ENCODE measurements around the gene ZFYVE28. TPM values are rescaled to one million over a fixed set of nuclear protein-coding genes. Genes with fewer than 3 reads are reported as not detected.

The ZFYVE28 gene
- total RNA-seq, 1 donor from 2014 or later, result 3.6 TPM

DNA sequence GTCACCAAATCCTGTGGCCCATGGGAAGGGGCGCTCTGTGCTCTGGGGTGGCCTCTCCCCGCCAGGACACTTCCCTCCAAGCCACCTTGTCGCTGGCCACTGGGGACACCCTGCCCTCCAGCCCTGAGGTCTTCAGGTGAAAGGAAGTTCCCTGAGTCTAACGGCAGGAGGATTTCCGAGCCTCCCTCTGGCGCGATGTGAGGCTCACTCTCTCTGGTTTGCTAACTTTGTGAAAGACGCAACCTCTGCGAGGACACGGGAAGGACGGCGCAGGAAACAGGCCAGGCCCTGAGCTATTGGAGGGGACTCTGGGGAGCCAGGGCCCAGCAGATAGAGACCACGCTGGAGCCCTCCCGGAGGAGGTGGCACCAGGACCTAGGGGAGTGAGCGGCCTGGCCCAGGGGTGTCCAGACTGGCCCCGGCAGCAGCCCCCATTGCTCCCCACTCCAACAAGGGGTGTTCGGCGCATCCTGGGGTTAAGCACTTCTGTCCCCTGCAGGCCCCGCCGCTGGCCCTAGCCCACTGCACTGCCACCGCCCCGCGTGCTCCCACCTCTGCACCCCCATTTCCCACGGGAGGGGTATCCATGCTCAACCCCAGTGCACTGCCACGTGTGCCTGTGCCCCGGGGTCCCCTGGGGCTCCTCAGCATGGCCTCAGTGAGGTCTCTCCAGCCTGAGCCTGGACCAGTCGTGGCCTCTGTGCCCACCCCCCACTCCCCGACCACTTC, 84.4 kb downstream of the ZFYVE28 start:
- no peak overlapping the region for H3K4me3 Mint-ChIP-seq
- TF ChIP-seq, protein P1, sequence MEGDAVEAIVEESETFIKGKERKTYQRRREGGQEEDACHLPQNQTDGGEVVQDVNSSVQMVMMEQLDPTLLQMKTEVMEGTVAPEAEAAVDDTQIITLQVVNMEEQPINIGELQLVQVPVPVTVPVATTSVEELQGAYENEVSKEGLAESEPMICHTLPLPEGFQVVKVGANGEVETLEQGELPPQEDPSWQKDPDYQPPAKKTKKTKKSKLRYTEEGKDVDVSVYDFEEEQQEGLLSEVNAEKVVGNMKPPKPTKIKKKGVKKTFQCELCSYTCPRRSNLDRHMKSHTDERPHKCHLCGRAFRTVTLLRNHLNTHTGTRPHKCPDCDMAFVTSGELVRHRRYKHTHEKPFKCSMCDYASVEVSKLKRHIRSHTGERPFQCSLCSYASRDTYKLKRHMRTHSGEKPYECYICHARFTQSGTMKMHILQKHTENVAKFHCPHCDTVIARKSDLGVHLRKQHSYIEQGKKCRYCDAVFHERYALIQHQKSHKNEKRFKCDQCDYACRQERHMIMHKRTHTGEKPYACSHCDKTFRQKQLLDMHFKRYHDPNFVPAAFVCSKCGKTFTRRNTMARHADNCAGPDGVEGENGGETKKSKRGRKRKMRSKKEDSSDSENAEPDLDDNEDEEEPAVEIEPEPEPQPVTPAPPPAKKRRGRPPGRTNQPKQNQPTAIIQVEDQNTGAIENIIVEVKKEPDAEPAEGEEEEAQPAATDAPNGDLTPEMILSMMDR (conservative IDR thresholded peaks at IDR 0.05), result no peak
- DNase-seq (ENCODE audit: extremely low spot score, unreplicated experiment), result no peak
- H3K36me3 Mint-ChIP-seq, result no peaks in the 10 kb centered on the region
- no peak overlapping the region for H3K27ac Mint-ChIP-seq
- peaks cover 2% of the 10 kb centered on the region for H3K9me3 Mint-ChIP-seq
- H3K4me1 Mint-ChIP-seq (ENCODE audit: unreplicated experiment), result no peaks in the 10 kb centered on the region
- H3K27me3 Mint-ChIP-seq, result peaks cover 6% of the 10 kb centered on the region

DNA sequence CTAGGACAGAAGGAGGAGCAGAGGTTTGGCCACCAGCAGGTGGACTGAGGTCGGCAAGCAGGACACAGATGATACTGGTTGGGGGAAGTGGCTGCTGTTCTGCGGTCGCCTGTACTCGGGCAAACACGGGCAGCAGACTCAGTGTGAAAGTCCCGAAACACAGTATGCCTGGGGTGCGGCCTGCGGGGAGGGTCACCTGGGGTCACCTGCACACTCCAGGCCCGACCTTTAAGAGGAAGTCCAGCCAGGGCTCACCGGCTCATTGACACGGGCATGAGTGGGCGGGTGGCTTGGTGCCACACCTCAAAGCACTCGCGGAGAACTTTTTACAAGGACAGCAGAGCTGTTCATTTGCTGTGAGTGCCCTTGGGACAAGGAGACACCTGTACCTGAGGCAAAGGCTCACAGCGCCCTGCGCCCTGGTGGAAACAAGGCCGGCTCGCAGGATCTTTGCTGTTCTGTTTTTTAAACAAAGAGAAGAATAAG, 85.0 kb downstream of the ZFYVE28 start:
- no peak for DNase-seq (ENCODE audit: extremely low spot score, unreplicated experiment)
- Mint-ChIP-seq H3K4me3 (no peak overlapping the region), H3K36me3 (no peaks in the 10 kb centered on the region)

DNA sequence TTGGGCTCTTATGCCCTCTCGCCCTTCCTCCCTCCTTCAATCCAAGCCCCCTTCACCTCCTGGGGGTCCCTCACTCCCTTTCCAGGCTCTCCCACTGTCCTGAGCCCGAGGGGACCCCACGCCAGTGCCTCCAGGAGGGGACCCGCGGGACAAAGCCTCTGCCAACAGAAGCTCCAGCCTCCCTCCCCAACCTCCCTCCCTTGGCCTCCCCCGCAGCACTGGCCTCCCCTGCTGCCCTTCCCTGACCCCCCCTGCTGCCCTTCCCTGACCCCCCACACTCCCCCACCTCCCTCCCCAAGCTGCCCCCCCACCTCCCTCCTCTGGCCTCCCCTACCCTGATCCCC, 85.5 kb downstream of the ZFYVE28 start:
- Mint-ChIP-seq H3K4me1 (ENCODE audit: unreplicated experiment) (no peaks in the 10 kb centered on the region), H3K9me3 (peaks cover 6% of the 10 kb centered on the region), H3K36me3 (no peaks in the 10 kb centered on the region), H3K27me3 (peaks cover 6% of the 10 kb centered on the region), H3K4me3 (no peak overlapping the region), H3K27ac (no peak overlapping the region)
- DNase-seq (ENCODE audit: extremely low spot score, unreplicated experiment), result no peak
- TF ChIP-seq, protein P1 (conservative IDR thresholded peaks at IDR 0.05), result no peak

More for the DNA sequence above, 85.0 kb downstream of the ZFYVE28 start:
- H3K27me3 Mint-ChIP-seq, result peaks cover 6% of the 10 kb centered on the region
- H3K9me3 Mint-ChIP-seq, result peaks cover 6% of the 10 kb centered on the region
- TF ChIP-seq, protein P1 (conservative IDR thresholded peaks at IDR 0.05), result no peak
- no peak overlapping the region for H3K27ac Mint-ChIP-seq
- no peaks in the 10 kb centered on the region for H3K4me1 Mint-ChIP-seq (ENCODE audit: unreplicated experiment)

DNA sequence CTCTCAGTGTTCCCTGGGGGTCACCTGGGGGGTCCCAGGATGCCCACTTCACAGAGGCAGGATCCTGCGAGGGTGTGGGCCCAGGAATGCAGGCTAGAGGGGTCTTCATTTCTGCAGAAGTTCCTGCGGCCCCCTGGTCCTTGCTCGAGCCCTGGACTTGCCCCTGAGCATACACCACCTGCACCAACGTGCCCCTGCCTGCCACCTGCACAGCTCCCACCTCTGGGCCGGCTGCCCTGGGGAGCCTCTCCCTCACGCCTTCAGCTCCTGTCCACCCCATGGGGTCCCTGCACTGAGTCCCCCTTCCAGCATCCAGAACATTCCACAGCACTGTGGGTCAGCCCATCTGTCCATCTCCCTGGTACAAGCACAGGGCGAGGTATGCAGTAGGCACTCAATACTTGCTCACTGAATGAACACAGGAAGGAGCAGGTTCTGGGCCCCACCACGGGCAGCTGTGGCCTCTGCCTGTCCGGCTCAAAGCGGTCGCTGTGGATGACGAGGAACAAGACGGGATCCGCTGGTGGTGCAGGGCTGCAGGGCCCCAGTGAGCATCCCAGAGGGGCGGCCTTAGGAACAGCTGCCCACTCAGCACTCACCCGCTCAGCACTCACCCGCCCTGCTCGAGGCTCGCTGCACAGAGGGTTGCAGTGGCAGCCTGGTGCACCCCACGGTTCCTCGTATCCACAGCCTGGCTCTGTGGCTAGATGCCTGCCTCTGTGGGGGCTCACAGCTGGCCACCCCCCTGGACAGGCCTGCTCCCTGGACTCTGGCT, 86.1 kb downstream of the ZFYVE28 start:
- no peak for DNase-seq (ENCODE audit: extremely low spot score, unreplicated experiment)
- Mint-ChIP-seq H3K27me3 (peaks cover 6% of the 10 kb centered on the region), H3K36me3 (no peaks in the 10 kb centered on the region), H3K9me3 (peaks cover 6% of the 10 kb centered on the region), H3K4me3 (no peak overlapping the region), H3K27ac (no peak overlapping the region), H3K4me1 (ENCODE audit: unreplicated experiment) (no peaks in the 10 kb centered on the region)
- TF ChIP-seq, protein P1 (conservative IDR thresholded peaks at IDR 0.05), result no peak

DNA sequence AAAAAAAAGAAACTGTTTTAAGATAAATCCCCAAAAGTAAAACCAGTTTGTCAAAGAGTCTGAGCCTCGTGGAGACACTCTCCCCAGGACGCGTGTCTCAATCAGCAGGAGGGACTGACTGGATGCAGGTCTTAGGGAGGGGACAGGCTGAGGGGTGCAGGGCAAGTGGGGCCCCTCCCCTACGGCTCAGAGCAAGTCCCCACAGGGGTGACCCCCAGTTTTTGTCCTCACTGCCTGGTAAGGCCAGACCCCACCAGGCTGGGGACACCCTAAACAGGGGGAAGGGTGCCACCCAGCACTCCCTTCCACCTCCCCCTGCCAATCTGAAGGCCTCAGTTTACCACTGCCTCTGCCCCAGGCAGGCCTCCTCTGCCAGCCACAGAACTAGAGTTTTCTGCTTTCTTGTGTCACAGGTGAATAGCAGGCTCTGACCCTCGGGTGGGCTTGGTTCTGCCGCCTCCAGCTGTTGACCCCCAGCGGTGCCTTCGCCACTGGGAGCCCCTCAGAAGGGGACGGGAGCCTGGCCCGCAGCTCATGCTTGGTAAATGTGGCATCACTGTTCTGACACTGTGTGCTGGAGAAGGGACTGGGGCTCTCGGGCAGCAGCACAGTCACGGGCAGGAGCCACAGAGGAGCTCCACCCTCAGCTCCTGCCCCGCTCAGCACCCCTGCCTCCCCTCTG, 86.8 kb downstream of the ZFYVE28 start:
- no peak overlapping the region for H3K27ac Mint-ChIP-seq
- no peak overlapping the region for H3K4me3 Mint-ChIP-seq
- TF ChIP-seq, protein P1 (conservative IDR thresholded peaks at IDR 0.05), result no peak
- H3K4me1 Mint-ChIP-seq (ENCODE audit: unreplicated experiment), result no peaks in the 10 kb centered on the region
- peaks cover 6% of the 10 kb centered on the region for H3K27me3 Mint-ChIP-seq
- no peaks in the 10 kb centered on the region for H3K36me3 Mint-ChIP-seq
- DNase-seq (ENCODE audit: extremely low spot score, unreplicated experiment), result no peak
- peaks cover 6% of the 10 kb centered on the region for H3K9me3 Mint-ChIP-seq
